Stimulated activated CD4-positive, alpha-beta T cell treated with anti-CD3 and anti-CD28 coated beads, Interleukin-2, amount 100 ng/mL, for 4 hours (primary cell): ENCODE measurements around the gene GAPDHS.

ENCODE experiments used
- DNase-seq: peaks from one replicate; pipeline ENCODE4 v3.0.0-alpha.2; 2020; ENCODE audit warnings: low read depth

The GAPDHS gene

DNA sequence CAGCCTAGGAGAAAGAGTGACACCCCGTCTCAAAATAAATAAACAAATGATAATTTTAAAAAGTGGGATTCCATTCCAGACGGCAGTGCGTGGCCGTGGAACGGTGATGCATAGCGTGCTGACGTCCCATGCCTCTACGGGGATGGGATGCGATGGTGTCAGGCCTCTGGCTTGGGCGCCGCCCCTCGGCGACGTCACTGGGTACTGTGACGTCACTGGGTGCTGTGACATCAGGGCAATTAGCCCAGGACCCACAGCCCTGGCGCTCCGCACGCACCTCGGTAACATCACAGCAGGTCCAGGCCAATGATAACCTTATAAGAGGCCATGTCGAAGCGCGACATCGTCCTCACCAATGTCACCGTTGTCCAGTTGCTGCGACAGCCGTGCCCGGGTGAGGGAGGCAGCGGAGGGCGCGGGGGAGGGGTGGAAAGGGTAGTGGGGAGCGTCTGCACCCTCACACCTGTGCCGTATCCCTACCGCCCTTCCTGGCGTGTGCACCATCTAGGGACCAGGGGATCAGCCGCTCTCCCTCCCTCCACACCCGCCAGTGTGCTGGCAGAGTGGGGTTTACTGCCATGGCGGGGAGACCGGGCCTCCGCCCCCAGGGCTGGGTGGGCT lies at the start of gene GAPDHS:
Gene GAPDHS (plus strand): TSS at position 256 of the 621 bp plus-strand sequence. CDS start 72 bp downstream, at position 328.
- no peak for DNase-seq

DNA sequence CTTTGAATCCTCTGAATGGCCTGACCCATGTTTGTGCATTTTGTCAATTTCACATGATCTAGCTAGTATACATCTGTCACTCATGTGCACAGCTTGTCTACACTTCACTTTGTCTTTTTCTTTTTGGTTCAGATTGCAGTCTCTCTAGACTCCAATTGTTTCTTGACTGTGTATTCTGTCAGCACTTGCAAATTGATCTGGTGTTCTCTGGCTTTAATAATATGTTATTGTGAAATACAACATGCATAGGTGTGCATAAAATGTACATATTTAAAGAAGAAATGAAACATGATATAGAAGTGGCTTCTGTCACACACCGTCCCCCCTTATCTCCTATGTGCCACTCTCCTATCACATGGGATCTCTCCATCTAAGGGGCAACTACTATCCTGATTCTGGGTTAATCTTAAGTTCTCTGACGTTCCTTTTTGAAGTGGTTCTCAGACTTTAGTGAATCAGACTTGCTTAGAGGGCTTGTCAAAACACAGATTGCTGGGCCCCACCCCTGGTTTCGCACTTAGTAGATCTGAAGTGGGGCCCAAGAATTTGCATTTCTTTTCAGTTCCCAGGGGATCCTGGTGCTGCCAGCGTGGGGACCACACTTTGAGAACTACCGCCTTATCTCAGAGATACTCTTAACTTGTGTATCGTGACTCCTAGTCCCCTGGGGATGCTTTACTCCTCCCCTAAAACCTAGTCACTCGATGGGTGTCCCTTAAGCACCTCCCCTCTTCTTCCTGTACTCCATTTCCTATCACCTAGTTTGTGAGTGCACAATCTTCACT lies 48.8 kb upstream of the GAPDHS start:
- no peak for DNase-seq

DNA sequence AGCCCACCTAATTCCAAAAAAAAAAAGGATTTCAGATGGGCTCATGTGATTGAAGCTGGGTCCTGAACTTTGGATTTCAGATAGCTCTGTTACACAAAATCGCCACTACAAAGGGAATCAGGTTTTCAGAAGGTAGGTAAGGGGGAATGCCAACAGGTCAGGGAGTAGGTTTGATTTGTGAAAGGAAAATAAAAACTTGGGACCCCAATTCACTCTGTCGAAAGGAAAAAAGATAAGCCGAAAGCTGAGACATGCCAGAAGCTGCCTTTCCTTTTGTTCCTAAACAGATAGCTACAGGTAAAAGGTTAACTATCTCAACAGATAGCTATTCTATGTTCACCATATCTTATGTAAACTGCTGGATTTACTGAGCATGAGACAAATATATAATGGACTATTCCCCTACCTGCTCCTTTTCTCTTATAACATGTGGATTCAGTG lies 47.0 kb upstream of the GAPDHS start:
- DNase-seq = no peak

DNA sequence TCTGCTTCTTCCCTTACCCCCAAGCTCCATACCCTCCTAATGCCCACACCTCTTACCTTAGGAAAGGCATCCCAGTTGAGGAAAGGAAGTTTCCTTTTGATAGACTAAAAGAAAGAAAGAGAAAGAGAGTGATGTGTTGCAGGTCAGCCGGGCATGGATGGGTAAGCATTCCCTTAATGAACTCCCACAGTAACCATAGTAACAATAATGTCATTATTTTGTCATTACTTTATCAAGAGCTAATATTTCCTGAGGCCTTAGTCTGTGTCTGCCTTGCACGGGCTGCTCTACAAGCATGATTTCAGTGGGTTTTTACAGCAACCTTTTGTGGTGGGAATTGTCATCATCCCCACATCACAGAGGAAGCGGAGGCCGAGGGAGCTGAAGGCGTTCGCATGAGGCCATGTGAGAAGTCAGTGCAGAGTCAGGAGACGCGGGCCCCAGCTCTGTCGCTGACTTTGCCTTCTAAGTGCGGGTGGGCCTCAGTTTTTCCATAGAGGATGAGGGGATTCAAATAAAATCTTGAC lies 45.5 kb upstream of the GAPDHS start:
- no peak for DNase-seq

DNA sequence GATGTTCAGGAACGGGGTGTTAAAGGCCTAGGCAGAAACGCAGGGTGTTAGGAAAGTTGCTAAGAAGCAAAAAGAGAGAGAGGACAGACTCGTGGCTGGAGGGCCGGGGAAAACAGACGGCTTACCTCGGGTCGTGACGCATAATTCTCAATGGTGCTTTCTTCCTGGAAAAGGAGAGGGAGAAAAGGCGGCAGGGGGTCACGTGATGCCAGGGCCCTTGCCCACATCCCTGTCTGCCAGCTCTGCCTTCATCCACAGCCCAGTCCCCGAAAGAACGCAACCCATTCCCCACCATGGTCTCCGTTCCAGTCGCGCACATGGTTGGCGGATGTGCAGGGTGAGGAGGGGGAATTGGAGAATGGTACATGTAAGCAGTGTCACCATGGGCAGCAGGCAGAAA lies 44.6 kb upstream of the GAPDHS start:
- DNase-seq = no peak

DNA sequence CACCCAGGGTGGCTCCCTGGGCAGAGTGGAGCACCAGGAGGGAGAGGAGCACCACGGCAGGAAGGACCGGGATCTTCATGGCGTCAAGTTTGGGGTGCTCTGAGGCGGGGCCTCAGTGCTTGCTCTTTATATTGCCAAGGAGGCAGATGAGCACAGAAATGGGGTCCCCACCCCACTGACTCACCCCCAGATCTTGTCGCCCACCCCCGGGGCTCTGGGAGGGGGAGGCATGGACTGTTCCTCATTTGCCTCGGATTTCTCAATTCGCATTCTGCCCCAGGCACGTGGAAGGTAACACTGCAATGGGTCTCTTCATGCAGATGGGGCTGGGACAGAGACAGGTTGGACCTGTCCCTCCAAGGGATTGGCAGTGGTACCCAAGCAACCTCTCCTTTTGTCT lies 42.9 kb upstream of the GAPDHS start, which contains the start of gene KRTDAP:
Gene KRTDAP (minus strand): TSS at position 101 of the 400 bp plus-strand sequence. CDS start 22 bp downstream, at position 79.
- no peak for DNase-seq

DNA sequence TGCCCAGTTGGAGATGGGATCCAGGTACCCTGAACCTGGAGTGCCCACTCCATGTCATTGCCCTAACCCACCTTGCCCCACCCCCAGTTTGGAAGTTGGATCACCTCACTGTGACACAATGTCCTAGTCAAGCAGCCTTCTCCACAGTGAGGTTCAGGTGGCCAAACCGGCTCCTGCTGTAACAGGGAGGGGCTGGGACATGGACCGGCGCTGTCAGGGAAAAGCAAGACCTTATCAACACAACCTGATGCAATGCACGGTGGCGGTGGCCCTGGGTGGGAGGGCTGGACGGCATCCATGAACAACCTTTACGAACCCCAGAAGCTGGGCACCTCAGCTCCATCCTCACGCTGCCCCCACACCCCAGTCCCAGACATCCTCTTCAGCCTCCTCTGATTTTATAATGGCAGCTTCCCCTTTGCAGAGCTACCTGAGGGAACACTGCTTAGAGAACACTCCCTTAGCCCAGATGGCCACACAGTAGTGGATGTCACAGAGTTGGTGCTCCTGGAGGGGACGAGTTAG lies 41.4 kb upstream of the GAPDHS start:
- DNase-seq = no peak

DNA sequence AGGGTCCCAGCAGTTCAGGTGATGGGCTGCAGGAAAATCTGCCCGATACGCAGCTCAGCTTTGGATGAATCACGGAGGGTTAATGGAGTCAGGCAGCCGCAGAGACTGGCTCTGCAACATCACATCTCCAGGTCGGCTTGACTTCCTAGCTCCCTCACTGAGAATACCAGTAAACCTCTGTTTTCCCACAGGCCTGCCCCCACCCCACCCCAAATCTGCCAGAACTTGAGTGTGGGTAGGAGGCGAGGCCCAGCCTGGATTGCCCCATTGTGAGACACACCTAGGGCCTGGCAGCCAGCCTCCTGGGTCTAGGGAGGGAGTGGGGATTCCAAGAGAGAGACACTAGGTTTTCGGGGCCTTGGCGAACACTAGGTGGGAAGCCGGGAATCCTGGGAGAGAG lies 39.3 kb upstream of the GAPDHS start:
- DNase-seq = no peak

DNA sequence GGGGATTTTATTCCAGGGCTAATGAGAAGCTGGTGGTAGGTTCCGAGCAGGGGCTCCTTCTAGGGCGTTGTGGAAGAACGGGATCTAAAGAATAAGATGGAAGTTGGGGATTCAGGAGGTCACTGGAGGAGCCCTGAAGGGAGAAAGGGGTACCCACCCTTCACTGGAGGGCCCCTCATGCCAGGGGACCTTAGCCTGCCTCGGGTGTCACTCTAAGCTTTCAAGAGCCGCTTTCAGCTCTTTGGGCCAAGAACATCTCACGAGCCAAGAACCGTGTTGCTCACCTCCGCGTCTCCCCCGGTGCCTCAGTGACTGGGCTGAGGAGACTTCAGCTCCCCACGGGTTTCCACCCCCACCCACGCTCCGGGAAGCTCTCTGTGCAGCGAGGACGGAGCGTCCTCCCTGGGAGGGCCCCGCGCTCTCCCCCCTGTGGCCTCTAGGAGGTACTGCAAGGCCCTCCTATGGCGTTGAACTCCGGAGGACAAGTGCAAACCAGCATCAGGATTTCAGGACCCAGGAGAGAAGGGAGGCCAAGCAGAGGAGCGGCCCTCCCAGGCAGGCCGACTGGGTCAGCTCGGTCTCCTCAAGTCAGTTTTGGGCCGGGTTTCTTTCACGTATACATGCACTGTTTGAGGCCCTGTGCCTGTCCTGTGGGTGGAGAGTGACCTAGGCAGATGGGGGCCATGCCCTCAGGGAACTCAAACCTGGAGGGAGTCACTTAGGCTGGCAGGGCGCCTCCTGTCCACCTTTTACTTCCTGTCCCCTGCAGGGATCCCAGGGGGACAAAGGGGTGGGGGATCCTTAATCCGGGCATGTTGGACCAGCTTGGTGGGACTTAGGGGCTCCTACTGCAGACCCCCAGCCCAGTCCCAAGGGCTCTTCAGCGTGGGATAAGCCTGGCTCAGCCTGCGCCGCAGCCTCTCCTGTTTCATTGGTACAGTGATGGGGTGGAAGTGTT lies 37.9 kb upstream of the GAPDHS start:
- peak; percentile 89 for DNase-seq

DNA sequence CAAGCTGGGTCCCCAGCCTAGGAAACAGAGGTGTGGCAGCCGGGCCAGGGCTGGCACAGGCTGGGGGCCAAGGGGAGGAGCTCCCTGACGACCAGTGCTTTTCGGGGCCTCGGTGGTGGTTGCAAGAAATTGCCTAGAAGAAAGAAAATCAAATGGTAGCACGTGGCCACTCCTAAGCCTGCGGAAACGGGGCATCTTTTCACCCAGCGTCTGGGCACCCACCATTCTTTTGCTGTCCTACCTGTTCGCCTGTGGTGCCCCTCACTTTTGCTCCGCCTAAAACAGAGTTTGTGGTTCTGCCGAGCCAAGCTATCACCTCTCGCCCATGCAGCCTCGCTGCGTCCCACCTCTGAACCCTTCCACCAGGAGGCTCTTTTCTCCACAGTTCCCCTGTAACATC lies 35.9 kb upstream of the GAPDHS start:
- DNase-seq = no peak

DNA sequence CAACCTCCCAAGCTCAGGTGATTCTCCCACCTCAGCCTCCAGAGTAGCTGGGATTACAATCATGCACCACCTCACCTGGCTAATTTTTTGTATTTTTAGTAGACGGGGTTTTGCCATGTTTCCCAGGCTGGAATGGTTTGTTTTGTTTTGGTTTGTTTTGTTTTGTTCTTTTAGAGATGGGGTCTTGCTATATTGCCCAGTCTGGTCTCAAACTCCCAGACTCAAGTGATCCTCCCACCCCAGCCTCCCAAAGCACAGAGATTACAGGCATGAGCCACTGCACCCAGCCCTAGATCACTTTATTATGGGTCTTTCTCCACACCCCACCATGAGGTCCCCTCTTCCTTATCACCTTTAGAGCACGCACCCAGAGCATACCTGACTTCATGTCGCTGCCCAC lies 35.0 kb upstream of the GAPDHS start:
- DNase-seq = no peak

DNA sequence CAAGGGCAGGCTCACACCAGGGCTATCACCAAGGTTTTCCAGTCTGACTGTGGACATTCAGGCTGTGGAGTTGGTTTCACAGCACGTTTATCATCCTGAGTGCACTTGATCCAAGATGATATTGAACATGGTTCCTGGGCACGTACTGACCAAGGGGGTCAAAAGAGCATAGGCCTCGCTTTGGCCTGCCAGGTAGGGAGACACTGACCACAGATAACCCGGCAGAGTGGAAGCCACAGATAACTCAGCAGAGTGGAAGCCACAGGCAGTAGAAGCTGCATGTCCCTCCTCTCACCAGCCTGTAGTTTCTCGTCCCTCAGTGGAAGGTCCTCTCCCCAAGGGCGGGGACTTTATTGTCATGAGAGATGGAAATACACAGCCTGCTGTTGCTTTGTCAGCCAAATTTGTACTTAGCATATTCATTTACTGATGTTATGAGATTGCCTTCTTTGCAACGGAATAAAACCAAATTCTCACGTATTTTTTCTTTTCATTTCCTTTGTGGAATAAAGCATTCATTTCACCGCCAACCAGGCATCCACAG lies 34.2 kb upstream of the GAPDHS start:
- DNase-seq = no peak

DNA sequence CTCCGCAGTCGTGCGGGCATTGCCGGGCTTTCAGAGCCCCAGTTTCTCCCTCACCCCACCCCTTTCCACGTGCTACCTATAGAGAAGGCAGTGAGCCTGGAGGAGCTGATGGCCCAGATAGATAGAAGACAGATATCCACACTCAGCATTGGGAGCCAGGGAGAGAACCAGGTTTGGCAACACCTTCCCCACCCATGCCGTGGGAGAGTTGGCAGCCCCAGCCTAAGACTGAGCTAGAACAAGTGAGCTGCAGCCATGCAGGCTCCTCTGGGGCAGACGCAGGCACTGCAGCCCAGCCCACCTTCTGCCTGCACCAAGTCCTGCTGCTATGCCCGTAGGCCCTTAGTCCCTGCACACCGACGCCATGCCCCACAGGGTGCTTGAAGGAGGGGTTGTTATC lies 32.6 kb upstream of the GAPDHS start:
- no peak for DNase-seq

DNA sequence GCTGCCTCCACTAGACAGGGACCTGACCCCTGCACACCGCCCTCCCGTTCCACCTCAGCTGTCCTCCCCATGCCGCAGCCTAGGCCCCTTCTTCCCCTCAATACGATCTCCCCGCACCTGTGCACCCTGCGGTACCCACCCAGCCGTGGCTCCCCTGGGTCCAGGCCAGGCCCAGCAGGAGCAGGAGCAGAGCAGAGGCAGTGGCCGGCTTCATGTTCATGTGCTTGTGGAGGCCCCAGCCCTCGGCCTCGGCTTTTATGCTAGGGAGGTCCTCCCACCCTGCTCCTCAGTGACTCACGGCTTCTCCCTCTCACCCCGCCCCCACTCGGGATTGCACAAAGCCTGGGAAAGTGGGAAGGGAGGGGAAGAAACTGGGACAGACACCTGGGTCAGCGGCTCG lies 31.6 kb upstream of the GAPDHS start:
- no peak for DNase-seq

DNA sequence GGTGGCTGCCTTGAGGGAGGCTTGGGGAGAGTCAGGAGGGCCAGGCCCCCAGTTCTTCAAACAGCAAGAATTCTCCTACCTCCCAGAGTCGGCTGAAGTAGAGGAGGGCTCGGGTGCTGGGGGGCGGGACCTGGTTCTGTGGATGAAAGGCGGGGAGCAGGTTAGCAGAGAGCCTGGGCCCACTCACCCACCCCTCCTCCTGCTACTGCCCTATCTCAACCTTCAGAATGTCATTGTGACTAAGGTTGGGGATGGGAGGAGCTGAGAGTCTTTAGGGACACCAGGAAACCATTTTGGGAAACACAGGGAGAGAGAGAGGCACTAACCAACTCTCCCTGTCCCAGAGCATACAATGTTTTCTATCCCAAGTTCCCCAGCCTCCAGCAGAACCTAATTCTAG lies 30.5 kb upstream of the GAPDHS start:
- DNase-seq = no peak

DNA sequence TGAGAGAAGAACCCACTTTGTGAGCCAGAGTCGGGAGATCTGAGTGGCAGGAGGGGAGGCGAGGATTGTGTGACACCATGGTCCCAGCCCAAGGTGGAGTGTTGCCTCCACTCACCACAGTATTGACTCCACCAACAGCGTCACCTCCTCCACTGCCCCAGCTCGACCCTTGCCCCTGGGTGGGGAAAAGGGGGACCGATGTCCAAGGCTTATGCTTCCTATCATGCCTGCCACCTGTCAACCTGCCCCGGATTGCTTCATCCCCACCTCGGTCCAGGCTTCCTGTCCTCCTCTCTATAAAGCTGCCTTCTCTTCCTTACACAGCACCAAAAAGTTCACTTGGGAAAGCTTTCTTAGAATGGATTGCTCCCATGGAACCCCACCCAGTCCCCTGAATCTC lies 27.2 kb upstream of the GAPDHS start:
- no peak for DNase-seq

DNA sequence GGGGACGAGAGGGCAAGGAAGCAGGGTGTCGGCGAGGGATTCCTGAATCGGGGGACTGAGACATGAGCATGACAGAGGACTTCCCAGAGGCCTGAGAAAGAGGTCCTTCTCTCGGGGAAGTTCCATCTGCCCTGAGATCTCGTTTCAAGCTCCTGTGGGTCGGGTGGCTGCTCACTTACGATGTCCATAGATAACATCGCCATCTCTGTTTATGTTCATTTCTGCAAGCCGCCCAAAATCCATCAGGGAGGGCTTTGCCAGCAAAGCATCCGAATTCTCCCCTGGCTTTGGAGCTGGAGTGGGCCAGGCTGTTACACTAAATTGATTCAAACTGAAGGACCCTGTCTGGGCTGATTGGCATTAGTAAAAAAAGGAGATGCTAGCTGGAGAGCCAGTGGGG lies 25.7 kb upstream of the GAPDHS start:
- no peak for DNase-seq

DNA sequence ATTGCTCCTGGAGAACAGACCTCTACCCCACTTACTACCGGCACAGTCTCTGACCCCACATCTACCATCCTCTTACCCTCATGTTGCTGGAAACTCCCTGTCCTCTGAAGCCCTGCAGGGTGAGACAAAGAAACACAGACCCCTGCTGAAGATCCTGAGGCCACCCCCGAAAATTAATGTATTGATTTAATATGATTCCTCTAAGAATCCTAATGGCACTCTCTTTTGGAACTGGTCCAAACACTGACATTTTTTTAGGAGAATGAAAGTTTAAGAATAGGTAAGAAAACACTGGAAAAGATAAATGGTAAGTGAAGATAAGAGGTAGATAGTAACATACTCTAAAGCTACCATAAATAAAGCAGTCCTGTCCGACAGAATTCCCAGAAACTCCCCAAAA lies 25.1 kb upstream of the GAPDHS start:
- DNase-seq = no peak

DNA sequence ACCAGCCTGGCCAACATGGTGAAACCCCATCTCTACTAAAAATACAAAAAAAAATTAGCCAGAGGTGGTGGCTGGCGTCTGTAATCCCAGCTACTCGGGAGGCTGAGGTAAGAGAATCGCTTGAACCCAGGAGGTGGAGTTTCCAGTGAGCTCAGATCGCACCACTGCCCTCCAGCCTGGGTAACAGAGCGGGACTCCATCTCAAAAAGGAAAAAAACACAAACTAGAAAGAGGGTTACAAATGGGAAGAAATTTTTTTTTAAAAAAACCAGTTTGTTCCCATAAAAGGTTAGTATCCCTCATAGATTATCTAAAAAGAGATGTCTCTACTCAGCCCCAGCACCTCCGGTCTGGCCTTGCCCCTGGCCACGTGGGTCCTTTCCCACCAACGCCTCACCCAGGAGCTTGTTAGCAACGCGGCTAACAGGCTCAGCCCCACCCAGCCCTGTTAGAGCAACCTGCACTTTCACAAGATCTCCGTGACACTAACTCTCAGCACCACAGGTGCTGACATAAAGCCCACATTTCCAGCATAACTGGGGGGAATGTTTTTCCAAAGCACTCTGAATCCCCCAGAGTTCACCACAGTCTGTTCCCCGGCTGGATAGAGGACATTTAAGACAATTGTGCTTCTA lies 24.1 kb upstream of the GAPDHS start:
- DNase-seq = peak; percentile 19

DNA sequence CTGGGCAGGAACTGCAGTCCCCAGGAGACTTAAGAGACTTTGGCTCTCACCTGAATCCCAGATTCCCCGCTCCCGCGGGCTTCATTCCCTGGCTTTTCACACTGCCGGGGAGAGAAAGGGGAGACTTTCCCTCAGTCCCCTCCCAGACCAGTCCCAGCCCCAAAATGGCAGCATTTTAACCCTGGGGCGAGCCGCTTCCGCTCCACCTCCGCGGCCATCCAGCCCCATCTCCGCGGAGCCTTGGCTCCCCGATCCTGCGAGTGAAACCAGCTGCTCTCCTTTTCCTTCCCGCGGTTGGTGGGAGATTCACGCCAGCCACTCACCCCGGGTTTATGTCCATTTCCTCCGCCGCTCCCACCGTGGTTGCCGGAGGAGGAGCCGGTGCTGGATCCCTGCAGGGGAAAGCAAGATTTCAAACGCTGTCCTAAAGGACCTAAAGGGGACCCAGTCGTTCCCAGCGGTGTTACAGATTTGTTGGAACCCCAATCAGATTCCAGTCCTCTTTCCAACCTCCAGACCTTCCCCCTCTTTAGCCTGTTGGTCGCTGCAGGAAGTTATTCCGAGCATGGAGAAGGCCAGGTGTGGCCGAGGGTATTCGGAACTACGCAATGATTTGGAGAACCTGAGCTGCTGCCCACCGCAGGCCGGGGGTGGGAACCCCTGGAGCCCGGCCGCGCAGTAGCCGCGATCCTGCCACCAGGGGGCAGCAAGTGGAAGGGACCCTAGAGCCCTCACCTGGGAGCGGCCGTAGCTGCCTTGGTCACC lies 23.2 kb upstream of the GAPDHS start:
- DNase-seq = peak; percentile 52

DNA sequence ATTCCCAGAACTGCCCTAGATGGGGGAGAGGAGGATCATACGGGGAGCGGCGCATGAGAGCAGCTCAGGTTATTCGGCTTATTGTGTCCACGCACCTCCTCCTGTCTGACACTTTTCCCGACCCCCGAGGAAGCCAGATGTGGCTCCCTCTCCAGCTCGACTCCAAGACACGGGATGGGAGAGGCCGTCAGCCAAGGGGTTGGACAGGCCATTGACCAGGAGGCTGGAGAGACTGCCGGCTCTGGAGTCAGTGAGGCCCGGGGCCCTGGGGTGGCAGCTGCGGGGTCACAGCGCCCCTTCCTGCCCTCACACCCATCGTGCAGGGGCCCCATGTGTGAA lies 22.7 kb upstream of the GAPDHS start:
- no peak for DNase-seq
